Epithelial cell of alveolus of lung (primary cell): ENCODE measurements around the gene EPS8. TPM values are rescaled to one million over a fixed set of nuclear protein-coding genes. Genes with fewer than 3 reads are reported as not detected.

Experiments
- total RNA-seq: library from RNA; depleted of rRNA; stranded (reverse); fragments of >200 nt; gene quantifications from 2 replicates; pipeline ENCODE4 v1.2.1, GENCODE V29; 2015

Gene EPS8
- 30.1 and 41.0 TPM in 2 replicates for total RNA-seq

GRCh38 chr12:15789220-15790171 lies at the start of gene EPS8:
EPS8 (minus strand) TSS chr12:15789388; CDS start chr12:15682951, 106,437 bp downstream.

Other genes with a start within 250 kb of the EPS8 start
- 129 and 146 TPM in 2 replicates for gene STRAP, start 93.0 kb upstream of the EPS8 start, total RNA-seq
- 53.8 and 56.5 TPM in 2 replicates for gene DERA, start 121.9 kb upstream of the EPS8 start, total RNA-seq